Activated naive CD8-positive, alpha-beta T cell treated with anti-CD3 and anti-CD28 coated beads, Interleukin-2, amount 50 U/mL, for 24 hours (primary cell): ENCODE results near the gene RAPGEF4.

Source experiments
- ATAC-seq: fragments of 150-1000 bp; cut with Tn5 transposase; one replicate; pipeline ENCODE4 v1.10.0; 2021
- DNase-seq: peaks from one replicate; pipeline ENCODE4 v3.0.0; 2021
- H3K27ac Mint-ChIP-seq: one replicate; pipeline ENCODE4 v1.8.0; 2021; ENCODE audit warnings: mild to moderate bottlenecking, mixed read lengths
- H3K27me3 Mint-ChIP-seq: one replicate; pipeline ENCODE4 v1.8.0; 2021; ENCODE audit warnings: mixed read lengths
- H3K36me3 Mint-ChIP-seq: one replicate; pipeline ENCODE4 v1.8.0; 2021; ENCODE audit warnings: low read depth, mixed read lengths
- H3K4me1 Mint-ChIP-seq: one replicate; pipeline ENCODE4 v1.8.0; 2021; ENCODE audit warnings: mixed read lengths
- H3K4me3 Mint-ChIP-seq: one replicate; pipeline ENCODE4 v1.8.0; 2021; ENCODE audit warnings: mild to moderate bottlenecking, moderate library complexity, mixed read lengths
- H3K9me3 Mint-ChIP-seq: one replicate; pipeline ENCODE4 v1.8.0; 2021; ENCODE audit warnings: mixed read lengths

The RAPGEF4 gene

DNA sequence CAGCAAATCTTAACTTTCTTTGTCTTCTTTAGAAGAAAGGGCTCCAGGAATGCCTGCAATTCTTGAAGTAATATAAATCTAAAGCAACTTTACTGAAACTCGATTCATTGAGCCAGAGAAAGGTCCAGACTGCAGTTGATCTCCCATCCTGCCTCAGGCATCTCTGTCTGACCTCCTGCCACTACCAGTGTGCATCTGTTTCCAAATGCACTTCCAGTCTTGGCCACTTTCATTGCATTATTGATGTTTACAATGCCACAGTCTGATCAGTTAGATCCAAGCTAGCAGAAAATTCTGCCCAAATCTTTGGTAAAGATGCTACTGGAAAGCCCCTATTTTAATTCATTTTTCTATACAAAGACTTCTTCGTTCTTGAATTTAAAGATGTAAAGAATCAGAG, 158.0 kb downstream of the RAPGEF4 start:
- Mint-ChIP-seq H3K36me3 (no peaks in the 10 kb centered on the region), H3K4me1 (no peaks in the 10 kb centered on the region), H3K27ac (no peak overlapping the region), H3K4me3 (no peak overlapping the region), H3K9me3 (no peaks in the 10 kb centered on the region), H3K27me3 (peaks cover 13% of the 10 kb centered on the region)
- ATAC-seq: no peak
- DNase-seq: no peak

GRCh38 chr2:172894689-172895387, 159.2 kb downstream of the RAPGEF4 start:
- Mint-ChIP-seq H3K27me3 (peaks cover 20% of the 10 kb centered on the region), H3K9me3 (no peaks in the 10 kb centered on the region), H3K4me3 (no peak overlapping the region), H3K4me1 (no peaks in the 10 kb centered on the region), H3K27ac (no peak overlapping the region), H3K36me3 (no peaks in the 10 kb centered on the region)
- DNase-seq: no peak
- no peak for ATAC-seq

DNA sequence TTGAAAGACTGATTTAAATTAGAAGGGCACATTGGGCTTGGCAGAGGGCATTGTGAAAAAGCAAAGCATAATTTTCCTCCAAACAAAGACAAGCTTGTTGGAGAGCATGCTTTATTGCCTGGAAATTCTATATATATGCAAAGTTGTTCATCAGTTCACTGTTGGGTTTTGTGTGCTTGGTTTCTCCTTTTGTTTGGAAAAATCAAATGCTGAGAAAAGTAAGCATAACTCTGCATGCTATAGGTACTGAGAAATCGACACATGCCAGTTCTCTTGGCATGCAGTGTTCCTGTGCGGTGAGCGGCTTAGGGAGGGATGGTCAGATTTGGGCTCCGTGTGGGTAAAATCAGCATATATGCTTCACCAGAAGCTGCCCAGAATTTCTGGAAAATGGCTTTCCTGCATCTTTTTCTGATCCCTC, 161.0 kb downstream of the RAPGEF4 start:
- Mint-ChIP-seq H3K36me3 (no peaks in the 10 kb centered on the region), H3K4me1 (no peaks in the 10 kb centered on the region), H3K4me3 (no peak overlapping the region), H3K9me3 (no peaks in the 10 kb centered on the region), H3K27me3 (peaks cover 17% of the 10 kb centered on the region), H3K27ac (no peak overlapping the region)
- DNase-seq (no peak), ATAC-seq (no peak)

DNA sequence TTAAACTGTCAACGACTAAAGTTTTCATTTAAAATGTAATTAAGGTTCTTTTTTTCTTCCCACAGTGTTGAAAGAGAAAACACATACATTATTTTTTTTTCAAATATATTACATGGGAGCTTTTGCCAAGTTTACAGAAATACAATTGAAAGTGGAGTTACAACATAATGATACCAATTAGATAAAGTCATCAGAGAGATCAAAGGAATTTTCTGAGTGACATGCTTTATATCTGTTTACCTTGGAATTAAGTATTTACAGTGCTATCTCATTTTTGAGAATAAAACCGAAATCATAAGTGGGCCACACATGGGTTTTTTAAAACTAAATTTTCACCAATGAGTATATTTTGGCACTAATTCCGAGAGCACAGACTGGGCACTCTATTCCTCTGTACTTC, 165.2 kb downstream of the RAPGEF4 start:
- Mint-ChIP-seq H3K9me3 (no peaks in the 10 kb centered on the region), H3K4me3 (no peak overlapping the region), H3K27ac (no peak overlapping the region), H3K27me3 (peaks cover 12% of the 10 kb centered on the region), H3K36me3 (no peaks in the 10 kb centered on the region), H3K4me1 (no peaks in the 10 kb centered on the region)
- ATAC-seq (no peak), DNase-seq (no peak)

DNA sequence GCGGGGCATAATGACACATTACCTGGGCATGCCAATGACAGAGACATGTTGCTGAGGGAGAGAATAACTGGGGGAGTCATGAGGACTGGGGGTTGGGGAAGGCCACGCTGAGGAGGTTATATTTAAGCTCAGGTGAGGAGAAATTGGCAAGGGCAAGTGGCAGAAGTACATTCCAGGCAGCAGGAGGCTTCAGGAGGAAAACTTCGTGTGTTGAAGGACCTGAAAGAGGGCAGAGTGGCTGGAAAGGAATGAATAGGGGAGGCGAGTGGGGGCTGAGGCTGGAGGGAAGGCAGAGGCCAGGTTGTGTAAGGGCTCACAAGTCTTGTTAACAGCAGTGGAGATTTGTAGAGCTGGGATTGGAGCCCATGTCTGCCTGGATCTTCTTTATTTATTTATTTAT, 166.3 kb downstream of the RAPGEF4 start:
- Mint-ChIP-seq H3K4me1 (no peaks in the 10 kb centered on the region), H3K36me3 (no peaks in the 10 kb centered on the region), H3K27ac (no peak overlapping the region), H3K9me3 (no peaks in the 10 kb centered on the region), H3K27me3 (peaks cover 12% of the 10 kb centered on the region), H3K4me3 (no peak overlapping the region)
- DNase-seq (no peak), ATAC-seq (no peak)

- Mint-ChIP-seq H3K27me3 (peaks cover 6% of the 10 kb centered on the region), H3K36me3 (no peaks in the 10 kb centered on the region), H3K27ac (no peak overlapping the region), H3K9me3 (no peaks in the 10 kb centered on the region), H3K4me3 (no peak overlapping the region), H3K4me1 (no peaks in the 10 kb centered on the region)
- DNase-seq (no peak), ATAC-seq (no peak)
These were observed 168.6 kb downstream of the RAPGEF4 start for GRCh38 chr2:172904236-172904635.

GRCh38 chr2:172905937-172906811, 170.5 kb downstream of the RAPGEF4 start:
- Mint-ChIP-seq H3K36me3 (no peaks in the 10 kb centered on the region), H3K27me3 (peaks cover 2% of the 10 kb centered on the region), H3K27ac (no peak overlapping the region), H3K4me3 (no peak overlapping the region), H3K4me1 (no peaks in the 10 kb centered on the region), H3K9me3 (no peaks in the 10 kb centered on the region)
- ATAC-seq (no peak), DNase-seq (no peak)

- Mint-ChIP-seq H3K27me3 (no peaks in the 10 kb centered on the region), H3K4me3 (no peak overlapping the region), H3K9me3 (no peaks in the 10 kb centered on the region), H3K36me3 (no peaks in the 10 kb centered on the region), H3K4me1 (peaks cover 12% of the 10 kb centered on the region), H3K27ac (no peak overlapping the region)
- peak; percentile 34 for ATAC-seq
- DNase-seq: no peak
These were observed 172.6 kb downstream of the RAPGEF4 start for GRCh38 chr2:172908275-172908674.

GRCh38 chr2:172909454-172909853, 173.8 kb downstream of the RAPGEF4 start:
- DNase-seq (no peak), ATAC-seq (no peak)
- Mint-ChIP-seq H3K27ac (no peak overlapping the region), H3K4me3 (no peak overlapping the region), H3K27me3 (no peaks in the 10 kb centered on the region), H3K9me3 (no peaks in the 10 kb centered on the region), H3K36me3 (no peaks in the 10 kb centered on the region), H3K4me1 (peaks cover 12% of the 10 kb centered on the region)

- Mint-ChIP-seq H3K9me3 (no peaks in the 10 kb centered on the region), H3K27me3 (no peaks in the 10 kb centered on the region), H3K4me3 (no peak overlapping the region), H3K36me3 (no peaks in the 10 kb centered on the region), H3K4me1 (peaks cover 12% of the 10 kb centered on the region), H3K27ac (no peak overlapping the region)
- ATAC-seq (no peak), DNase-seq (no peak)
These were observed 176.6 kb downstream of the RAPGEF4 start for GRCh38 chr2:172912266-172912665.

GRCh38 chr2:172914341-172915008, 178.8 kb downstream of the RAPGEF4 start:
- no peaks in the 10 kb centered on the region for H3K27me3 Mint-ChIP-seq
- H3K27ac Mint-ChIP-seq: no peak overlapping the region
- peaks cover 12% of the 10 kb centered on the region for H3K4me1 Mint-ChIP-seq
- DNase-seq: no peak
- ATAC-seq: no peak
- no peak overlapping the region for H3K4me3 Mint-ChIP-seq
- no peaks in the 10 kb centered on the region for H3K36me3 Mint-ChIP-seq
- no peaks in the 10 kb centered on the region for H3K9me3 Mint-ChIP-seq

DNA sequence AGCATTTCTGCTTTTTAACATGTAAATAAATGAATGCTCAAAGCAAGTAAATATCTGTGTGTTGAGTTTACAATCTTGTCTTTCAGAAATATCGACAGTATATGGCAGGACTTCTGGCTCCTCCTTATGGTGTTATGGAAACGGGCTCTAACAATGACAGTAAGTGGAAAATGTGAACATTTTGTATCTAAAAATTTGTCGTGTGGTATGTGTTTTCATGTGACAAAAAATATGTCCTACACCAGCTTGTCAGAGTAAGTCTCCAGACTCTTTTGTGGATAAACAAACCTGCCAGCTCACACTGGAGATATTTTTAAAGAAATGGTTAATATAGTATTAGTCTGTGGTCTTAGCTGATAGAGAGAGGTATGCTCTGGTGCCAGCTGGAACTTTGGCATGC, 182.1 kb downstream of the RAPGEF4 start:
- DNase-seq (no peak), ATAC-seq (no peak)
- Mint-ChIP-seq H3K36me3 (no peaks in the 10 kb centered on the region), H3K4me3 (no peak overlapping the region), H3K27ac (no peak overlapping the region), H3K9me3 (no peaks in the 10 kb centered on the region), H3K4me1 (peaks cover 5% of the 10 kb centered on the region), H3K27me3 (peaks cover 4% of the 10 kb centered on the region)

DNA sequence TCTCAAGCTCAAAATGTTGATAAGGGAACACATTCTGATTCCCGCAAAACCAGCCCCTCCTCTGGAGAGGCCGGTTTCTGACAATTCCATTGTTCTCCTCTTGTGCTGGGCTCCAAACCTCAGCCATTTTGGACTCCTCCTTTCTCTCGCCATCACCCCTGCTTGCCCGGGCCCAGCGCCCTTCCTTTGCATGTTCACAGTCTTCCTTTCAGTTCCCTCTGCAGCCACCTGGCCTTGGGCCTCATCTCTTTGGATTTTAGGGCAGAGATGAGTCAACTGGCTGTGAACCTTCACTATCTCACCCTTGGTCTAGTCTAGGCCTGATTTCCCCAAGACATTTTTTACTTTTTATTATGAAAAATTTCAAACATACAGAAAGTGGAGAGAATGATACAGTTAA, 184.1 kb downstream of the RAPGEF4 start:
- Mint-ChIP-seq H3K36me3 (no peaks in the 10 kb centered on the region), H3K27ac (no peak overlapping the region), H3K4me3 (no peak overlapping the region), H3K4me1 (peaks cover 2% of the 10 kb centered on the region), H3K9me3 (no peaks in the 10 kb centered on the region), H3K27me3 (peaks cover 4% of the 10 kb centered on the region)
- ATAC-seq: no peak
- DNase-seq: no peak

GRCh38 chr2:172921532-172922236, 186.0 kb downstream of the RAPGEF4 start:
- no peaks in the 10 kb centered on the region for H3K9me3 Mint-ChIP-seq
- H3K4me3 Mint-ChIP-seq: no peak overlapping the region
- no peaks in the 10 kb centered on the region for H3K36me3 Mint-ChIP-seq
- DNase-seq: no peak
- peaks cover 4% of the 10 kb centered on the region for H3K27me3 Mint-ChIP-seq
- no peak overlapping the region for H3K27ac Mint-ChIP-seq
- ATAC-seq: no peak
- H3K4me1 Mint-ChIP-seq: peaks cover 2% of the 10 kb centered on the region
